Prostate gland (tissue), 2 donors: Measurements from ENCODE around the gene PRKG1. TPM values are rescaled to one million over a fixed set of nuclear protein-coding genes. Genes with fewer than 3 reads are reported as not detected.
"Not testable (repeated sequence)": the region's sequence is repeated elsewhere in the genome, so short reads cannot be mapped to it uniquely, and the experiment has no call there.

ENCODE experiments used
- DNase-seq: peaks from one replicate; pipeline ENCODE4 v3.0.0-alpha.2; 2019; ENCODE audit warnings: low spot score
- H3K27ac ChIP-seq, 2 donors: fragments of 200-600 bp; sonication (generic); 2 replicates each; pipeline ENCODE4 v1.5.1; 2017 to 2019
- H3K27me3 ChIP-seq: fragments of 200-600 bp; sonication (generic); replicated peaks from 2 replicates; pipeline ENCODE4 v1.5.1; 2019; ENCODE audit not compliant: insufficient read depth
- H3K36me3 ChIP-seq, 2 donors: fragments of 200-600 bp; sonication (generic); 1 replicate in 1 of 2; 2 replicates in 1 of 2; pipeline versions ENCODE4 v1.5.1 to v1.8.1; 2017 to 2019
- H3K4me1 ChIP-seq: fragments of 200-600 bp; sonication (generic); replicated peaks from 2 replicates; pipeline ENCODE4 v1.5.1; 2019
- H3K4me3 ChIP-seq, 2 donors: fragments of 200-600 bp; sonication (generic); 2 replicates each; pipeline ENCODE4 v1.5.1; 2017 to 2019
- H3K9me3 ChIP-seq: fragments of 200-600 bp; sonication (generic); 2 replicates; pipeline ENCODE4 v1.5.1; 2017
- POLR2A ChIP-seq: fragments of 450-650 bp; IDR thresholded peaks from one replicate; pipeline ENCODE4 v1.6.1; 2016; ENCODE audit warnings: antibody characterized with exemption, mild to moderate bottlenecking
- POLR2AphosphoS5 ChIP-seq: sonication (generic); formaldehyde crosslinking; IDR thresholded peaks from one replicate; pipeline ENCODE4 v1.6.1; 2017; ENCODE audit warnings: antibody characterized with exemption
- WGBS: methylation state at CpG from one replicate; pipeline ENCODE4 v1.1.5; 2018; 5-methylcytosine and 5-hydroxymethylcytosine counted together
- intact Hi-C: fragments of 100-400 bp; cut with DNase I; formaldehyde crosslinking; loops from one replicate; pipeline ENCODE4 v1.14.2; 2022
- total RNA-seq, 2 donors: library from RNA; depleted of rRNA; stranded (reverse); fragments of >200 nt; gene quantifications; one replicate each; pipeline ENCODE4 v1.1.0, GENCODE V29; 2016
- TF ChIP-seq, protein P1 (sequence below), 4 experiments: fragments of 200-600 bp in 2 of 4; fragments of 450-650 bp in 2 of 4; sonication (generic) in 2 of 4; IDR thresholded peaks; 1 replicate in 3 of 4; 2 replicates in 1 of 4; pipeline ENCODE4 v1.5.1; 2016 to 2019; ENCODE audit warnings: antibody characterized with exemption in 4 of 4, mild to moderate bottlenecking in 2 of 4, moderate library complexity in 2 of 4

The PRKG1 gene
- total RNA-seq, 2 donors from 2014 or later, result 2.7 to 9.0 TPM

DNA sequence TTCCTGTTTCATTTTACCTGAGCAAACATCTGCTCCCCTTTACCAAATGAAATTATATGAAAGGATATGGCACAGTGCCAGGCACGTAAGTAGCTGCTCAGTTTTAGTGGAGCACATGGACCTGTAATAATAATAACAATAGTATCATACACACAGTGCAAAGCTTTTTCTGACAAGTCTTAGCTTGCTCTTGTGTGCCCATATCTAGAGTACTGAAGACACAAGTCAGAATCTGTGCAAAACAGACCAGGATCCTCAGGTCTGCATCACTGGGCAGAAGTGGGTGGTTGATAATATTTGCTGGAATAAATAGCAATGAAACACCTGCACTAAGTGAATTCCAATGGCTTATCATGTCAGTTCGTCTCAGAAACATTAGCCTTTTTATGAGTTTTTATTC, 1154.3 kb downstream of the PRKG1 start:
- no peaks in the 10 kb centered on the region for H3K36me3 ChIP-seq
- intact Hi-C loops, result no loop called here
- H3K4me3 ChIP-seq, result no peak overlapping the region
- no peaks in the 10 kb centered on the region for H3K9me3 ChIP-seq
- no peak overlapping the region for H3K27ac ChIP-seq
- H3K27me3 ChIP-seq, result no peaks in the 10 kb centered on the region
- TF ChIP-seq POLR2A (no peak), POLR2AphosphoS5 (no peak)
- TF ChIP-seq, protein P1, sequence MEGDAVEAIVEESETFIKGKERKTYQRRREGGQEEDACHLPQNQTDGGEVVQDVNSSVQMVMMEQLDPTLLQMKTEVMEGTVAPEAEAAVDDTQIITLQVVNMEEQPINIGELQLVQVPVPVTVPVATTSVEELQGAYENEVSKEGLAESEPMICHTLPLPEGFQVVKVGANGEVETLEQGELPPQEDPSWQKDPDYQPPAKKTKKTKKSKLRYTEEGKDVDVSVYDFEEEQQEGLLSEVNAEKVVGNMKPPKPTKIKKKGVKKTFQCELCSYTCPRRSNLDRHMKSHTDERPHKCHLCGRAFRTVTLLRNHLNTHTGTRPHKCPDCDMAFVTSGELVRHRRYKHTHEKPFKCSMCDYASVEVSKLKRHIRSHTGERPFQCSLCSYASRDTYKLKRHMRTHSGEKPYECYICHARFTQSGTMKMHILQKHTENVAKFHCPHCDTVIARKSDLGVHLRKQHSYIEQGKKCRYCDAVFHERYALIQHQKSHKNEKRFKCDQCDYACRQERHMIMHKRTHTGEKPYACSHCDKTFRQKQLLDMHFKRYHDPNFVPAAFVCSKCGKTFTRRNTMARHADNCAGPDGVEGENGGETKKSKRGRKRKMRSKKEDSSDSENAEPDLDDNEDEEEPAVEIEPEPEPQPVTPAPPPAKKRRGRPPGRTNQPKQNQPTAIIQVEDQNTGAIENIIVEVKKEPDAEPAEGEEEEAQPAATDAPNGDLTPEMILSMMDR (IDR thresholded peaks at IDR 0.05), result no peak
- WGBS, result 45% methylated on average over 2 of the region's 2 CpGs
- DNase-seq, result no peak
- no peaks in the 10 kb centered on the region for H3K4me1 ChIP-seq

DNA sequence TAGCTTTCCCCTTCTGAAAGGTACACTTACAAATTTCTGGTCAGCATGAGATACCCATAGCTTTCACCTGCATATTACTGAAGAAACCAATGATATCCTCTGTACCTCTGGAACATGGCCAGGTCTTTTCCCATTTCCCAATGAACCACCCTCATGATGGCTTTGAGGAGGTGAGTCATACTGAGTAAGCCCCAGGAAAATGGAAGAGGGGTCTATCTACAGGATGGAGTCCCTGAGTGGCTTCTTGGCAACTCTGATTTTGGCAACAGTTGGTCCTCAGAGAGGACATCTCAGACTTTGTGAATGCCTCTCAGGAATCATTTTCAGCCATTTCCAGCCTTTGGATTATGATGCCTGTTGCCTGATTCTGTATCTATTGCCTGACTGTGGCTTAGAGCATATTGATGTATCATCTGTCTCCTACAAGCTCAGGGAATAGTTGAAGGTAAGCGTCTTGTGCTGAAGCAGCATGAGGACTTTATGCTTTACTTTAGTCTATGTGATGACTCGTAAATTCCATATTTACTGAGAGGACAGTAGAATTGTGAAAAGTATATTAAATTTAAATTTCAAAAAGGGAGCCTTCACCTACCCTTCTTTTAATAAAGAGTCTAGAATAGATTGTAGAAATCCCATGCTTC, 1155.1 kb downstream of the PRKG1 start:
- Histone ChIP-seq H3K4me1 (no peaks in the 10 kb centered on the region), H3K27ac (no peak overlapping the region), H3K4me3 (no peak overlapping the region), H3K27me3 (no peaks in the 10 kb centered on the region), H3K9me3 (no peaks in the 10 kb centered on the region), H3K36me3 (no peaks in the 10 kb centered on the region)
- intact Hi-C loops, result no loop called here
- TF ChIP-seq POLR2A (no peak), POLR2AphosphoS5 (no peak)
- TF ChIP-seq, protein P1 (IDR thresholded peaks at IDR 0.05), result no peak
- DNase-seq, result no peak
- 95% methylated on average over 2 of the region's 2 CpGs for WGBS

DNA sequence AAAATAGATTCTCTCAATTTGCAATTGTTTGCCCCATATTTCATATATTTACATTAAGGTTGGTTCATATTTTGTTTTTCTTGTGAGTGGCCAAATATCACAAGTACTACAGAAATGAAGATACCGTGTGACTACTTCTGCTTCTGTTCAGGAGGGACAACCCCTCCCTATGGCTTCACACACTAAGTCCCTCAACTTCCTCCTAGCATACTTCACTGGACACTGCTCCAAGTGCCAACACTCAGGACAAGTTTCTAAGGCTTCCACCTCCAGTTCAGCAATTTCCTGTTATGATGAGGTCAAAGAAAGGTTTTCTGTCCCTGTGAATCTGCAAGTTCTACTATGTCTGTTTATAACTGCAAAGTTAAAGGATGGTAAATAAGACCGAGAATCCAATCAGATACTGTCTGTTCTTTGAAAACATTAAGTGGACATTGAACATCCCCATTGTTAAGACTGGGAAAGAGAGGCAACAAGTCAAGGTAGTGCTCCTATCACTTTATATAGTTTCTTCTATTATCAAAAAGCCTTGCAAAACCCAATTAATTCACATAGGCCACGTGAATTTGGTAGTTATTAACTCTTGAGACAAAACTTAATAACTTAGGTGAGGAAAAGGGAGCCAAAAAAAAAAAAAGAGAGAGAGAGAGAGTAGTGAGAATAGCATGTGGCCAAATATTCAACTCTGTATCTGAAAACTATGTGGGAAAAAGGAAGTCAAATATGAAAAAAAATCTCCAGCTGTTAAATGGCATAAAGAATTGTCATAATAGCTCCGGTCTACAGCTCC, 1158.5 kb downstream of the PRKG1 start:
- Histone ChIP-seq H3K27ac (no peak overlapping the region), H3K4me1 (no peaks in the 10 kb centered on the region), H3K4me3 (no peak overlapping the region), H3K27me3 (no peaks in the 10 kb centered on the region), H3K36me3 (no peaks in the 10 kb centered on the region), H3K9me3 (no peaks in the 10 kb centered on the region)
- DNase-seq, result no peak
- no peak for TF ChIP-seq POLR2A
- TF ChIP-seq, protein P1 (IDR thresholded peaks at IDR 0.05), result no peak
- TF ChIP-seq POLR2AphosphoS5, result no peak
- WGBS, result 45% methylated on average over 4 of the region's 4 CpGs
- intact Hi-C loops, result no loop called here

DNA sequence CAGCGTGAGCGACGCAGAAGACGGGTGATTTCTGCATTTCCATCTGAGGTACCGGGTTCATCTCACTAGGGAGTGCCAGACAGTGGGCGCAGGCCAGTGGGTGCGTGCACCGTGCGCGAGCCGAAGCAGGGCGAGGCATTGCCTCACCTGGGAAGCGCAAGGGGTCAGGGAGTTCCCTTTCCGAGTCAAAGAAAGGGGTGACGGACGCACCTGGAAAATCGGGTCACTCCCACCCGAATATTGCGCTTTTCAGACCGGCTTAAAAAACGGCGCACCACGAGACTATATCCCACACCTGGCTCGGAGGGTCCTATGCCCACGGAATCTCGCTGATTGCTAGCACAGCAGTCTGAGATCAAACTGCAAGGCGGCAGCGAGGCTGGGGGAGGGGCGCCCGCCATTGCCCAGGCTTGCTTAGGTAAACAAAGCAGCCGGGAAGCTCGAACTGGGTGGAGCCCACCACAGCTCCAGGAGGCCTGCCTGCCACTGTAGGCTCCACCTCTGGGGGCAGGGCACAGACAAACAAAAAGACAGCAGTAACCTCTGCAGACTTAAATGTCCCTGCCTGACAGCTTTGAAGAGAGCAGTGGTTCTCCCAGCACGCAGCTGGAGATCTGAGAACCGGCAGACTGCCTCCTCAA, 1159.2 kb downstream of the PRKG1 start:
- H3K4me3 ChIP-seq, H3K36me3 ChIP-seq, intact Hi-C loops, H3K27ac ChIP-seq, H3K27me3 ChIP-seq, DNase-seq, H3K4me1 ChIP-seq, H3K9me3 ChIP-seq: not testable (repeated sequence)
- 26% methylated on average over 11 of the region's 34 CpGs for WGBS

DNA sequence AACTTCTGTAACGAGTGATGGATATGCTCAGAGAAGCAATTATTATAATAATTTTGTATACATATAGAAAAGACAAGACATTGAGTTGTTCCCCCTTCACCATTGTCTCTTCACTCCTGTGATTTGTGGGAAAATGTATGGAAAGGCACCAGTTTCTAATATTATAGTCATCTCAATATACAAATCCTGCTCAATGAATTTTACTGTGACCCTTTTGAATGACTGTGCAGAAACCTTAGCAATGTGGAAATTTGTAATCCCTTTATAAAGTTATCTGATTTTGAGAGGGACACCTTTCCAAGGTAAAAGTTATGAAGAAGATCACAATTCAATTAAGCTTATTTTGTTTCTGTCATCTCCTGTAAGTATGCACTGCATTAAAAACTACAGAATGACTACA, 1165.5 kb downstream of the PRKG1 start:
- Histone ChIP-seq H3K27me3 (no peaks in the 10 kb centered on the region), H3K36me3 (no peaks in the 10 kb centered on the region), H3K9me3 (no peaks in the 10 kb centered on the region), H3K4me1 (no peaks in the 10 kb centered on the region), H3K4me3 (no peak overlapping the region), H3K27ac (no peak overlapping the region)
- no peak for DNase-seq
- WGBS, result 89% methylated on average over 1 of the region's 1 CpG
- TF ChIP-seq, protein P1 (IDR thresholded peaks at IDR 0.05), result no peak
- TF ChIP-seq POLR2A, result no peak
- TF ChIP-seq POLR2AphosphoS5, result no peak
- intact Hi-C loops, result no loop called here
